ENCODE results near the gene ADCY10.

The ADCY10 gene

DNA sequence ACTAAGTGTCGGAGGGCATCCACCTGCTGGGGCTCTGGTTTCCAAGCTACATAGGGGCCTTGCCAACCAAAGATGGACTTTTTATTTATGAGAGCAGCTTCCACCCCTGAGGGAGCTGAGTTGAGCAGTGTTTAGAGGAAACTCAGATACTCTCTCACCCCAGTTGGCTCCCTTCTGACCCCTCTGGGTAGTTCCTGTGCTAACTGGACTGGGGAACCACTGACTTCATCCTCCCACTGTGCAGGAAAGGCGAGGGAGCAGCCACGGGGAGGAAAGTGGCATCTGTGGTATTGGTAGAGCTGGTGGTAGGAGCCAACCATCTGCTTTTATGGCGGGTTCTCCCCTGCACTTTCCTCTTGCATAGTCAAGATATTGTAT lies 121.8 kb downstream of the ADCY10 start:
- H3K4me1 ChIP-seq (ENCODE audit: insufficient read depth, poor library complexity, severe bottlenecking) = peaks cover 50% of the 10 kb centered on the region
- no peaks in the 10 kb centered on the region for H3K27me3 ChIP-seq (ENCODE audit: insufficient read depth, poor library complexity, severe bottlenecking)
- H3K4me3 ChIP-seq (ENCODE audit: severe bottlenecking) = no peak overlapping the region
- no peak for TF ChIP-seq CTCF (IDR thresholded peaks at IDR 0.05; ENCODE audit: poor library complexity, severe bottlenecking)
- ATAC-seq (ENCODE audit: low read depth) = no peak
- no peak overlapping the region for H3K27ac ChIP-seq (ENCODE audit: poor library complexity, severe bottlenecking)
- DNase-seq (ENCODE audit: low spot score) = no peak
- no peaks in the 10 kb centered on the region for H3K9me3 ChIP-seq (ENCODE audit: severe bottlenecking)
- H3K36me3 ChIP-seq (ENCODE audit: low read depth) = peaks cover 13% of the 10 kb centered on the region

- TF ChIP-seq CTCF (IDR thresholded peaks at IDR 0.05; ENCODE audit: poor library complexity, severe bottlenecking) = no peak
- ATAC-seq (ENCODE audit: low read depth) = no peak
- H3K27ac ChIP-seq (ENCODE audit: poor library complexity, severe bottlenecking) = peak overlapping the region; percentile 79
Measured at GRCh38 chr1:167791281-167792187, 122.4 kb downstream of the ADCY10 start.

DNA sequence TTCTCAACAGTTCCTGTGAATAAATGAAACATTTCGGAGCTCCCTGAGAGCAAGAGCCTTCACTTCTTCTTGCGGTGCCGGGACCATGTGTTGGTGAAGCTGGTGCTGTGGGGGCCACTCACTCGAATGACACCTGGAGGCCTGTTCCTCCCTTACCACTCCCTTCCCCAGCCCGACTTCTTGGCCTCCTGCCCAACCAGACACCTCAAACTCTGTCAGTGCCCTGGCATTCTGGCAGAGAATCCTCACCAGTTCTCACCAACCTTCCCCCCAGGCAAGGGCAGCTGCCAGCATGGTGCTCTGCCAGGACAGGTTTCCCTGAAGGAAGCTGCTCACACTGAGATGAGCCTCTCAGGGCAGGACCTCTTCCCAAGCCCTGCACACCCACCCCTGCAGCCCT lies 123.8 kb downstream of the ADCY10 start:
- Histone ChIP-seq H3K36me3 (ENCODE audit: low read depth) (peaks cover 23% of the 10 kb centered on the region), H3K27ac (ENCODE audit: poor library complexity, severe bottlenecking) (peak overlapping the region; percentile 79)

More at GRCh38 chr1:167791281-167792187, 122.4 kb downstream of the ADCY10 start:
- H3K4me3 ChIP-seq (ENCODE audit: severe bottlenecking) = no peak overlapping the region
- H3K27me3 ChIP-seq (ENCODE audit: insufficient read depth, poor library complexity, severe bottlenecking) = no peaks in the 10 kb centered on the region
- no peak for DNase-seq (ENCODE audit: low spot score)
- H3K9me3 ChIP-seq (ENCODE audit: severe bottlenecking) = no peaks in the 10 kb centered on the region
- H3K36me3 ChIP-seq (ENCODE audit: low read depth) = peaks cover 18% of the 10 kb centered on the region
- peaks cover 46% of the 10 kb centered on the region for H3K4me1 ChIP-seq (ENCODE audit: insufficient read depth, poor library complexity, severe bottlenecking)

GRCh38 chr1:167789501-167789900 lies 124.4 kb downstream of the ADCY10 start:
- H3K36me3 ChIP-seq (ENCODE audit: low read depth) = peaks cover 26% of the 10 kb centered on the region
- DNase-seq (ENCODE audit: low spot score) (no peak), ATAC-seq (ENCODE audit: low read depth) (peak; percentile 75)
- no peak for TF ChIP-seq CTCF (IDR thresholded peaks at IDR 0.05; ENCODE audit: poor library complexity, severe bottlenecking)
- no peak overlapping the region for H3K4me3 ChIP-seq (ENCODE audit: severe bottlenecking)
- no peaks in the 10 kb centered on the region for H3K9me3 ChIP-seq (ENCODE audit: severe bottlenecking)
- peaks cover 31% of the 10 kb centered on the region for H3K4me1 ChIP-seq (ENCODE audit: insufficient read depth, poor library complexity, severe bottlenecking)
- no peaks in the 10 kb centered on the region for H3K27me3 ChIP-seq (ENCODE audit: insufficient read depth, poor library complexity, severe bottlenecking)
- H3K27ac ChIP-seq (ENCODE audit: poor library complexity, severe bottlenecking) = peak overlapping the region; percentile 79

More for the DNA sequence above, 123.8 kb downstream of the ADCY10 start:
- TF ChIP-seq CTCF (IDR thresholded peaks at IDR 0.05; ENCODE audit: poor library complexity, severe bottlenecking) = no peak
- ATAC-seq (ENCODE audit: low read depth) = peak; percentile 87
- H3K9me3 ChIP-seq (ENCODE audit: severe bottlenecking) = no peaks in the 10 kb centered on the region
- H3K4me1 ChIP-seq (ENCODE audit: insufficient read depth, poor library complexity, severe bottlenecking) = peaks cover 31% of the 10 kb centered on the region
- peak; percentile 94 for DNase-seq (ENCODE audit: low spot score)
- no peaks in the 10 kb centered on the region for H3K27me3 ChIP-seq (ENCODE audit: insufficient read depth, poor library complexity, severe bottlenecking)
- H3K4me3 ChIP-seq (ENCODE audit: severe bottlenecking) = no peak overlapping the region

DNA sequence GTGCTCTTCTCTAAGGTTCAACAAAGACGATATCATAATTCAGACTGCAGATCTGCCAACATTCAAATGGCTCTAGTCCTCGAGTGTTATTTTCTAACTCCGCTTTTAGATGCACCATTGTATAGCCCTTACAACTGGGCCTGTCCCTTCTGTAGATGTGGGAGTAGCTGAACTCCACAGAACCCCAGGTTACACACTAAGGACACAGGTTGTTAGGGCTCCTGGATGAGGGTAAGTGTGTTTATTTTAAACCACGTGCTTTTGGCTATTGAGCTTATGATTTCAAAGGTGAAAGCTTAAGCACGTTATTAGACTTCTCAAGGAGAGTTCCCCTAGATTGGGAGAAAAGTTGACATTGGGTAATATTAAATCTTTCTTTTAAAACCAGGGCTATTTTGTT lies 127.4 kb downstream of the ADCY10 start:
- no peak for TF ChIP-seq CTCF (IDR thresholded peaks at IDR 0.05; ENCODE audit: poor library complexity, severe bottlenecking)
- ATAC-seq (ENCODE audit: low read depth) = no peak
- no peak for DNase-seq (ENCODE audit: low spot score)
- H3K36me3 ChIP-seq (ENCODE audit: low read depth) = peaks cover 26% of the 10 kb centered on the region
- no peak overlapping the region for H3K4me3 ChIP-seq (ENCODE audit: severe bottlenecking)
- no peak overlapping the region for H3K27ac ChIP-seq (ENCODE audit: poor library complexity, severe bottlenecking)
- no peaks in the 10 kb centered on the region for H3K27me3 ChIP-seq (ENCODE audit: insufficient read depth, poor library complexity, severe bottlenecking)
- H3K9me3 ChIP-seq (ENCODE audit: severe bottlenecking) = no peaks in the 10 kb centered on the region
- H3K4me1 ChIP-seq (ENCODE audit: insufficient read depth, poor library complexity, severe bottlenecking) = peaks cover 24% of the 10 kb centered on the region

All from RWPE2 (cell line).